GM21360 (cell line): ENCODE measurements around the gene TRRAP.
"Not testable (repeated sequence)": the region's sequence is repeated elsewhere in the genome, so short reads cannot be mapped to it uniquely, and the experiment has no call there.

ENCODE experiments used
- ATAC-seq: cut with Tn5 transposase; IDR thresholded peaks from one replicate; pipeline ENCODE4 v1.9.1; 2021; ENCODE audit warnings: mild to moderate bottlenecking, moderate library complexity; ENCODE audit not compliant: unreplicated experiment

The TRRAP gene

DNA sequence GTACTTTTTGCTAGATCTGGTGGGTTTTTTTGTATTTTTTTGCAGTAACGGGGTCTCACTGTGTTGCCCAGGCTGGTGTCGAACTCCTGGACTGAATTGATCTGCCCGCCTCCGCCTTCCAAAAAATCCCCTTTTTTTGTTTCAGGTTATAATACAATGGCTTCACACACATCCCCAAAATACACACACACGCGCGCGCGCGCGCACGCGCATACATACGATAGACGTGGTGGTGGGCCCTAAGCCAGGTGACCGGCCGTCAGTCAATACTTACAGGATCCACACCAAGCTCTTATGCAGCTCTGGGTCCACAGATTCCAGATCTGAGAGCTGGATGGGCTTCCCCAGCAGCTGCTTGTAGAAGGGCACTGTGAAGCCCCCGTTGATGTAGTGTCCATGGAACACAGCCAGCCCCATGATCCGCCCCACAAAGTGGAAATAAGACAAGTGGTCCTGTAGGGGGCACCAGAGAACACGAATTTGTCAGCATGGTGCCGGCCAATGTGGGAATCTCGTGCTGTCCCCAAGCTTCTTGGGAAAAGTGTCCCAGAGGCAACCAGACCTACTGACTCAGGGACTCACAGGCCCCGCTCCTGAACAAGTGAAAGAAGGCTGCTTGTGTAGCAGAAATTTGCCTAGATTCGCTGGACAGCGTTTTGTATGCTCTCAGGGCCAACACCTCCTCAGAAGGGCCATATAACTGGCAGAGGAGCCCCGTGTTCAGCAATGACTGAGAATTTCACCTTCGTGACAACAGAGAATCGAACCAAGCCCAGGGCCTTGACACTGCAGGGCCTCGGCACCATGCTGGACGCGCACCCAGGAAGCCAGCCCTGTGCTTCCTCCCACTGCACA lies 162.0 kb downstream of the TRRAP start:
- no peak for ATAC-seq

DNA sequence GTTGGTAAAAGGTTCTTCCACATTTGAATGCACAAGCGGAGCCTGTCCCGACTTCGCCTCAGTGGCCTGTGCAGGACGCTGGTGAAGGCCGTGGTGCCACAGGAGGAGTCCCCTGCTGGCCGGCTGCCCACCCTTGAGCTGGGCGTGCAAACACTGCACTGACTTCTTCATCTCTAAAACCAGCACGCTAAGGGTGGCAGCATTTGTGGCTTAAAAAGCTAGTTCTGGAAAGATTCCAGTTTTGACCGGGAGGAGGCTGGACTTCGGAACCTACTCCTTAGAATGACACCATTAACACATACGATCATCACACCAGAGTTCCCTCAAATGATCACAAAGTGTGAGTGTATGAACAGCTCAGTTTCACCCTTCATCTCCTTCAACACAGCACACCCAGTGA lies 163.2 kb downstream of the TRRAP start:
- ATAC-seq, result no peak

DNA sequence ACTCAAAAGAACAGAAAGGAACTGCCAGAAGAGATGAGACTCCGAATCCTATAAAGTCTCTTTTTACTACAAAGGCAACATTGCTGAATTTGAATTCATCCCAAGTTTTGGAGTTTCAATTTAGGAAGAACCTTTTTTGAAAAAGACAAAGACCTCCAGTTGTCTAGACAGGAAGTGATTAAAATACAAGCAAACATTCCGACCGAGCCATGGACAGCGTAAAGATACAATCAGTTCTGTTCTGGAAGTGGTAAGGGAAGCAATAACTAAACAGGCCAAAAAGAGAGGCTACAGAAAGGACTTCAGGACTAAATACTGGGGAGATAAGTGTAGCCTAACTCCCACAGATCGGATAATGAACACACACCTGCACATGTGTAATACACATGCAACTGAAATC lies 164.6 kb downstream of the TRRAP start:
- no peak for ATAC-seq

DNA sequence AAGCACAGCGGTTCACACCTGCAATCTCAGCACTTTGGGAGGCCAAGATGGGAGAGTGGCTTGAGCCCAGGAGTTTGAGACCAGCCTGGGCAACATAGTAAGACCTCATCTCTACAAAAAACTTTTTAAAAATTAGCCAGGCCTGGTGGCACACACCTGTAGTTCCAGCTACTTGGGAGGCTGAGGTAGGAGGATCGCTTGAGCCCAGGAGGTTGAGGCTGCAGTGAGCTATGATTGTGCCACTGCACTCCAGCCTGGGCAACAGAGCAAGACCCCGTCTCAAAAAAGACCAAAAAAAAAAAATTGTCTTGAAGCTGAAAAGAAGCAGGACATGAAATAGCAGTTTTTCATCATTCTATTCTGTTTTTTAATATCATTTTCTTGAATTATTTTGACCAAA lies 166.5 kb downstream of the TRRAP start:
- not testable (repeated sequence) for ATAC-seq

DNA sequence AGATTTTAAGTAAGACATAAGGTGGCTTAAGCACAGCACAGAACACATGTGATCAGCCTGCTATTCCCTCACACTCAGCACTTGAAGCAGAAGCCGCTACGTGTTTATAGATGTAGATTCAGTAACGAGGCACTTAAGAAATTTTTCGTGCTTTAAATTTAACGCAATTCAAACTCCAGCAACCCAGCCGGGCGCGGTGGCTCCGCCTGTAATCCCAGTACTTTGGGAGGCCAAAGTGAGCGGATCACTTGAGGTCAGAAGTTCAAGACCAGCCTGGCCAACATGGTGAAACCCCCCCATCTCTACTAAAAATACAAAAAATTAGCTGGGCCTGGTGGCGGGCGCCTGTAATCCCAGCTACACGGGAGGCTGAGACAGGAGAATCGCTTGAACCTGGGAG lies 167.9 kb downstream of the TRRAP start:
- not testable (repeated sequence) for ATAC-seq

DNA sequence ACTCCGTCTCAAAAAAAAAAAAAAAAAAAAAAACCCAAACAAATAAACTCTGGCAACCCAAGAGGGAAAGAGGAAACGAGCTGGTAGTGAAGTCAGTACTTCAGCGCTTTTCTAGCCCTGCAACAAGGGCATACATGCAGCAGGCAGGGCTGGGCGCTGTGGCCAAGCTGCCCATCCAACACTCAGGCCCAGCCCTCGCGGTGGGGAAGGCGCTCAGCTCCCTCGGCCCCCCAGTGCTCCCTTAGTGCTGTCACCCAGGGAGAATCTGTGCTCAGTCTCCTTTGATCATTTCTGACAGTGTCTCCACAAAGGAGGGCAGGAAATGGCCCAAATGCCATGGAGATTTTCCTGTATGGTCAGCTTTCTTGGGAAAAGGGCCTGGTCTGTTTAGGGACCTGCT lies 168.4 kb downstream of the TRRAP start:
- no peak for ATAC-seq

DNA sequence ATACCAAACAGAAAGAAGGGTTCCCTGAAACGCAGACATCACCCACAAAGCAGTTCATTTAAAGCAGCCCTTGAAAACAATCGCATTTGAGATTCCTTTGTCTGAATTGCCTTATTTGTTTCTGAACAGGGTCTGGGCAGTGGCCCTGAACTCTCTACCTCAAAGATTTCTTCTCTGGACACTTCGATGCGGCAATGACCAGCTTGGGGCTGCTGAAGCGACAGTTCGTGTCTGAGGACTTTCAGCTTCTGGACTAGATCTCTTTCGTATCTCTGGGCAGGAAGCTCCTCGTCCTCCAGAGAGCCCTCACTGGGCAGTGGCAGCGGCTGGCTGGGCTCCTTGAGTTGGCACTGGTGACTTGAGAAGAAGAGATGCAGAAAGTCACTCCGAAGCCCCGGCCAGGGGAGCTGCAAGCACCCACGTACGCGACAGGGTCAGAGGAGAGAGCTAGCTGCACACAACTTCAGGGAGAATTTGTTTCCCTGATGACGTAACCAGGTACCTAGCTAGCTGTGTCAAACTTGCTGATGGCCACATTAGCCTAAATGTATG lies 169.3 kb downstream of the TRRAP start:
- no peak for ATAC-seq

DNA sequence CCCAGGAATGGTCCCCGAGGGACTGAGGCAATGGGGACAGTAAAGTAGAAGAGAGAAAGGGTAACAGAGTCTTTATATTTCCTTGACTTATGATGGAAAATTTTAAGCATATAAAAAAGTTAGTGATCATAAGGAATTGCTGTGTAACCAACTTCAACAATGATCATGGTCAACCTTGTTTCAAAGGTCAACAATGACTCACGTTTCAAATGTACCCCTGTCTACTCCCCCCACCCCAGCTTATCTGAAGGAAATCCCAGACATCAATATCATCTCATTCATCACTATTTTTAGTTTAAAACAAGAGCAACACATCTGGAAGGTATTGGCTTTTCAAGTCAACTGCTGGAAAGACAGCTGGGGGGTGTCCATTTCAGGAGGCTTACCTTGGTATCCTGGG lies 172.6 kb downstream of the TRRAP start:
- no peak for ATAC-seq

DNA sequence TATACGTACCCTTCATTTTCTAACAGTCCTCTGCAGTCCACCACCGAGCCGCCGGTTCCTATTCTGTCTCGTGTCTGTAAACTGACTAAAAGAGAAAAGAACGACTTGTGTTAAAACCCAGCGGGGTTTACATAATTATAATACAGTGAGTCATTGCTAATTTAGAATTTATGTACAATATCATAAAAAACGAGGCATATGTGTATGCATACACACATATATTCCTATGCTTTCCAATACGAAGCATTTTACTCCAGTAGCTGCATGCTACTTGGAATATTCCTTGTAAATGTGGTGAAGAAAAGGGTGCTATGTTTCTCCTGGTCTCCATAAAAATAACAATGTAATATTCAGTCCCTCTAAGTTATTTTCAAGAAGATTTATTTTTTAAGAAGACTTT lies 176.4 kb downstream of the TRRAP start:
- ATAC-seq, result no peak

DNA sequence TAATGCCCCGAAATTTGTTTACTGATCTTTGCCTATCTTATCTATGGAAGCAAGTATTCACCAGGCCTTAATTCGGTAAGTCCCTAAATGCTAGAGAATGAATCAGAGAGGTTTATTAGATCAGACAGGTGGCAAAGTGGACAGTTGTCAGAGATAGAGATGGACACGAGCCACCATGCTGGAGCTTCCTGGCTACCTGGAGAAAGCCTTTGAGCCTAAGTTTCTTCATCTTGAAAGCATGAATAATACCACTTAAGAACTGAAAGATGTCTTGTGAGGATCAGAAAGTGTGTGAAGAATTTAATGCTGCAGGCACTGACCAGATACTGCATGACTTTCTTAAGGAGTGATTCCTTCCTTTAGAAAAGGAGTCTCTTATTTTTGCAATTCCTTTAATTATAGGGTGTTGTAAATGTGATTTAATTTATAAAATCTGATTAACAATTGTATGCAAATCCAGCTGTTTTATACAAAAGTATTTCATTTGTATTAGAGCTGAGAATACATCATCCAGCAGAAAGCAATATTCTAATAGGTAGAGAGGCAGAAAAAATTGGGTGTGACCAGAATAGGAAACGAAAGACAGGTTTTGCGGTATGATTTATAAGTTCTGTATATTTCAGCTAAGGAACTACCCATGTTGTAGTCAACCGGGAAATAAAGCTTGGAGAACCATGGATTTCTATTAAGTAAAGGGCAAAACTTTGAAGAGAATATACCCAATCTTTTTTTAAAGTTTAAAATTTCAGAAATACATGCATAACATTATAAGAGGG lies 182.9 kb downstream of the TRRAP start:
- no peak for ATAC-seq
